ENCODE results near the gene TEX14. TPM values are rescaled to one million over a fixed set of nuclear protein-coding genes. Genes with fewer than 3 reads are reported as not detected.
A peak's percentile ranks its signal among the peaks of the same experiment; 100 is the strongest.
"Not testable (repeated sequence)": the region's sequence is repeated elsewhere in the genome, so short reads cannot be mapped to it uniquely, and the experiment has no call there.

The TEX14 gene
- total and polyA plus RNA-seq, 10 of the 15 experiments (the other 5 are each of a cell fraction or from before 2014, with no cell fraction given): 0.15 to 1.3 (median 0.66) TPM

DNA sequence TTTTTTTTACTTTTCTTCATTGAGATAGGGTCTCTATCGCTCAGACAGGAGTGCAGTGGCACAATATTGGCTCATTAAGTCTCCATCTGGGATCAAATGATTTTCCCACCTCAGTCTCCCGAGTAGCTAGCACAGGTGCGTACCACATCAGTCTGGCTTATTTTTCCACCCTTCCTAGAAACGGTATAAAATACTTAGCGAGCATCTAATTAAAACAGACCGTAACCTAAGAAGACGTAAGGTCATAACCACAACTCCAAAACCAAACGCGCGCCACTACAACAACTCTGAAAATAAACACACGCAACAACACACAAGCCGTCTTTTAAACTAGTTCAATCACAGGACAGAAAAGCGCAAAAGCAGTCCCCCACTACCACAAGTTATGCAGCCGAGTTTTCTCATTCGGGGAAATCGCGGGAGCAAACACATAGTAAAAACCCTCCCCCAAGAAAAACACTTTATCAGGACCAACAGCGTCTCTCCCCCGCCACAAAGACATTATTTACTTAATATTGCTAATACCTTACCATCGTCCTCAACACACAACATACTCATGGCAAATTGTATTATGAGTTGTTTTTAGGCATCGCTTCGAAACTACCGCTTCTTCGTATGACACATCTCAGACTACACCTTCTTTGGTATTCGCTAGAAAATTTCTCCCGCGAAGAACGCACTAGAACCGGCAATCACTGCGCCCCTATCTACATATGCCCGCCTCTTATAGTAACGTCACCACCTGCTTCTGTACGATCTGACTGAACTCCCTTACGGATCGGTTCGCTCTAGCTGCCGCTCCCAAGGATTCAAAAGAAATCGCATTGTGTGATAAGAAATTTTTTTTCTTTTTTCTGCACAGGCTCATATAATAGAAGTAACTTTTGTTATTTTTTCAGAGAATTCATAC is 32.8 kb downstream of the TEX14 start (continued):
- TF ChIP-seq KLF5 (IDR thresholded peaks at IDR 0.05; ENCODE audit: partially characterized antibody) (peak; percentile 94), SMAD5 (IDR thresholded peaks at IDR 0.05; ENCODE audit: low read depth) (peak; percentile 100), ZNF217 (IDR thresholded peaks at IDR 0.05) (0 out of 2 replicates have a peak, but pooled peaks have one; percentile 20), MYB (IDR thresholded peaks at IDR 0.05; ENCODE audit: borderline replicate concordance, low read depth, low read length) (peak; percentile 92), LARP7 (IDR thresholded peaks at IDR 0.05) (peak; percentile 64; the same call in 1 of the 2 replicates), ZNF384 (IDR thresholded peaks at IDR 0.05; ENCODE audit: borderline replicate concordance, low read depth, low read length) (0 out of 2 replicates have a peak, but pooled peaks have one; percentile 11), YY1 (IDR thresholded peaks at IDR 0.05; ENCODE audit: low read depth, low read length) (peak; percentile 90), RUNX3 (IDR thresholded peaks at IDR 0.05; ENCODE audit: low read length) (peak; percentile 99), SREBF1 (IDR thresholded peaks at IDR 0.05; ENCODE audit: low read length) (peak; percentile 49; the same call in 1 of the 2 replicates), GATAD2B (conservative IDR thresholded peaks at IDR 0.05; ENCODE audit: low read depth) (peak; percentile 48; the same call in 1 of the 2 replicates), TAF1 (IDR thresholded peaks at IDR 0.05; ENCODE audit: borderline replicate concordance, low read depth, low read length) (peak; percentile 85), RB1 (IDR thresholded peaks at IDR 0.05; ENCODE audit: borderline replicate concordance) (no peak), ZNF592 (IDR thresholded peaks at IDR 0.05) (0 out of 2 replicates have a peak, but pooled peaks have one; percentile 5), SMARCA5 (IDR thresholded peaks at IDR 0.05) (0 out of 2 replicates have a peak, but pooled peaks have one; percentile 58), MAX (IDR thresholded peaks at IDR 0.05; ENCODE audit: low read depth, low read length) (no peak), ZNF622 (IDR thresholded peaks at IDR 0.05) (no peak)

GRCh38 chr17:58657962-58658803 is 33.7 kb downstream of the TEX14 start:
- H2AFZ ChIP-seq (ENCODE audit: control insufficient read depth, low read depth, low read length); FAIRE-seq; H3K4me1 ChIP-seq (ENCODE audit: control insufficient read depth, insufficient read depth, low read length); BruUV-seq (replicated peaks); in situ Hi-C loops (cut with MboI); H3K27ac ChIP-seq (ENCODE audit: control insufficient read depth, insufficient read depth); H3K27me3 ChIP-seq (replicated peaks in 1 of 2; ENCODE audit: control insufficient read depth in 2 of 2, insufficient read depth in 2 of 2, low read length in 1 of 2); DNase-seq (ENCODE audit: low read depth, low spot score); H3K9ac ChIP-seq (ENCODE audit: control insufficient read depth, insufficient read depth, low read length); H4K20me1 ChIP-seq (ENCODE audit: control insufficient read depth, insufficient read depth); H3K36me3 ChIP-seq (ENCODE audit: control insufficient read depth in 2 of 2, insufficient read depth in 2 of 2, low read length in 1 of 2); intact Hi-C loops (cut with micrococcal nuclease; ENCODE audit: unreplicated experiment); H3K79me2 ChIP-seq (ENCODE audit: control insufficient read depth, insufficient read depth, low read length); H3K9me3 ChIP-seq (replicated peaks; ENCODE audit: control insufficient read depth, insufficient read depth, low read length); H3K4me3 ChIP-seq: not testable (repeated sequence)
- ChIA-PET CTCF (interaction anchor here (1.2 kb wide), 1 partner anchor 10 kb away, joined by 4 read pairs; no protein-coding TSS in a partner anchor), RAD21 (ENCODE audit: unreplicated experiment) (interaction anchor here (0.8 to 1.5 kb wide), 2 partner anchors 26 to 80 kb away, joined by 3 to 5 read pairs; no protein-coding TSS in a partner anchor), SMC1A (ENCODE audit: uncharacterized antibody, unreplicated experiment) (interaction anchor here (0.9 to 3.3 kb wide), 3 partner anchors 27 to 48 kb away, joined by 3 to 15 read pairs (median 4); no protein-coding TSS in a partner anchor), POLR2A (interaction anchor here (0.7 to 1.4 kb wide), 3 partner anchors 30 to 84 kb away, joined by 3 read pairs; no protein-coding TSS in a partner anchor)
- WGBS (ENCODE audit: insufficient coverage, insufficient replicate concordance, low lambda C conversion rate, missing lambda C conversion rate): 59% methylated on average over 9 of the region's 10 CpGs
- ATAC-seq: peak; percentile 9
- H3K4me2 ChIP-seq (ENCODE audit: control insufficient read depth, insufficient read depth): peak overlapping the region; percentile 25; the same call in 1 of the 2 replicates

All from GM12878 (cell line).